ENCODE results near the gene LY6G6F. TPM values are rescaled to one million over a fixed set of nuclear protein-coding genes. Genes with fewer than 3 reads are reported as not detected.
A peak's percentile ranks its signal among the peaks of the same experiment; 100 is the strongest.

LY6G6F gene
- total RNA-seq, 2 donors from 2014 or later: not detected

- H3K27ac ChIP-seq: no peak overlapping the region
- no peak overlapping the region for H3K4me3 ChIP-seq
- no peaks in the 10 kb centered on the region for H3K9me3 ChIP-seq
- peaks cover 12% of the 10 kb centered on the region for H3K36me3 ChIP-seq
- ATAC-seq (ENCODE audit: insufficient number of reproducible peaks, low FRiP score, low read depth) (no peak), DNase-seq (ENCODE audit: low spot score) (no peak)
- no peak for TF ChIP-seq CTCF (IDR thresholded peaks at IDR 0.05)
- peaks cover 13 to 23% of the 10 kb centered on the region in 2 donors for H3K4me1 ChIP-seq (ENCODE audit: control insufficient read depth in 1 of 2, low read depth in 2 of 2)
- H3K27me3 ChIP-seq (replicated peaks; ENCODE audit: insufficient read depth): no peaks in the 10 kb centered on the region
Observed at GRCh38 chr6:31700740-31701401, 5.8 kb upstream of the LY6G6F start.

- DNase-seq (ENCODE audit: low spot score) (no peak), ATAC-seq (ENCODE audit: insufficient number of reproducible peaks, low FRiP score, low read depth) (no peak)
- no peaks in the 10 kb centered on the region for H3K9me3 ChIP-seq
- peaks cover 13 to 23% of the 10 kb centered on the region in 2 donors for H3K4me1 ChIP-seq (ENCODE audit: control insufficient read depth in 1 of 2, low read depth in 2 of 2)
- H3K36me3 ChIP-seq: peaks cover 9% of the 10 kb centered on the region
- peak overlapping the region; percentile 92 for H3K4me3 ChIP-seq
- TF ChIP-seq CTCF (IDR thresholded peaks at IDR 0.05): no peak
- H3K27ac ChIP-seq: peak overlapping the region; percentile 95 to 97
- no peaks in the 10 kb centered on the region for H3K27me3 ChIP-seq (replicated peaks; ENCODE audit: insufficient read depth)
Observed at GRCh38 chr6:31701666-31702404, 4.8 kb upstream of the LY6G6F start.

- H3K27me3 ChIP-seq (replicated peaks; ENCODE audit: insufficient read depth): no peaks in the 10 kb centered on the region
- peak overlapping the region; percentile 95 to 97 for H3K27ac ChIP-seq
- H3K36me3 ChIP-seq: peaks cover 9% of the 10 kb centered on the region
- no peak for ATAC-seq (ENCODE audit: insufficient number of reproducible peaks, low FRiP score, low read depth)
- H3K4me1 ChIP-seq (ENCODE audit: control insufficient read depth in 1 of 2, low read depth in 2 of 2): peaks cover 13 to 23% of the 10 kb centered on the region in 2 donors
- H3K4me3 ChIP-seq: peak overlapping the region; percentile 92
- TF ChIP-seq CTCF (IDR thresholded peaks at IDR 0.05): no peak
- no peaks in the 10 kb centered on the region for H3K9me3 ChIP-seq
- no peak for DNase-seq (ENCODE audit: low spot score)
Observed at GRCh38 chr6:31702405-31702818, 4.3 kb upstream of the LY6G6F start.

- Histone ChIP-seq H3K36me3 (peaks cover 6% of the 10 kb centered on the region), H3K9me3 (no peaks in the 10 kb centered on the region), H3K4me3 (peak within 1 kb of the TSS; percentile 92), H3K4me1 (ENCODE audit: control insufficient read depth in 1 of 2, low read depth in 2 of 2) (peaks cover 13 to 23% of the 10 kb centered on the region in 2 donors), H3K27me3 (replicated peaks; ENCODE audit: insufficient read depth) (no peaks in the 10 kb centered on the region), H3K27ac (peak within 1 kb of the TSS; percentile 95 to 97)
- DNase-seq (ENCODE audit: low spot score): peak; percentile 97
- TF ChIP-seq CTCF (IDR thresholded peaks at IDR 0.05): peak; percentile 19
- ATAC-seq (ENCODE audit: insufficient number of reproducible peaks, low FRiP score, low read depth): peak; percentile 95
Observed at GRCh38 chr6:31702819-31703716, 3.6 kb upstream of the LY6G6F start, which contains the start of gene ABHD16A. TSS of gene ABHD16A (minus strand) at chr6:31703324. CDS start at chr6:31703281, 43 bp downstream.
